Activated CD4-positive, alpha-beta T cell treated with anti-CD3 and anti-CD28 coated beads, Interleukin-2, amount 10 ng/mL, durations not matched to agents 24 days and 14 days (primary cell): ENCODE data around the gene NUP205. TPM values are rescaled to one million over a fixed set of nuclear protein-coding genes. Genes with fewer than 3 reads are reported as not detected.

ENCODE experiments used
- DNase-seq: peaks from one replicate; pipeline ENCODE4 v3.0.0; 2022
- H3K27ac Mint-ChIP-seq: one replicate; pipeline ENCODE4 v1.8.0; 2022; ENCODE audit warnings: mild to moderate bottlenecking, mixed read lengths
- H3K27me3 Mint-ChIP-seq: one replicate; pipeline ENCODE4 v1.8.0; 2022; ENCODE audit warnings: mixed read lengths
- H3K36me3 Mint-ChIP-seq: one replicate; pipeline ENCODE4 v1.8.0; 2022; ENCODE audit warnings: low read depth, mild to moderate bottlenecking, mixed read lengths
- H3K4me1 Mint-ChIP-seq: one replicate; pipeline ENCODE4 v1.8.0; 2021; ENCODE audit warnings: mixed read lengths
- H3K4me3 Mint-ChIP-seq: one replicate; pipeline ENCODE4 v1.8.0; 2022; ENCODE audit warnings: mild to moderate bottlenecking, moderate library complexity, mixed read lengths
- H3K9me3 Mint-ChIP-seq: one replicate; pipeline ENCODE4 v1.8.0; 2021; ENCODE audit warnings: mixed read lengths
- intact Hi-C: fragments of 100-400 bp; cut with micrococcal nuclease; formaldehyde crosslinking; loops from one replicate; pipeline ENCODE4 v1.15.1; 2023
- total RNA-seq: library from RNA; stranded (reverse); gene quantifications from 2 replicates; pipeline ENCODE4 v1.2.3, GENCODE V29; 2022

Gene NUP205
- total RNA-seq, 1 donor from 2014 or later: 129 TPM

GRCh38 chr7:135693558-135693957, 135.8 kb downstream of the NUP205 start:
- Mint-ChIP-seq H3K9me3 (no peaks in the 10 kb centered on the region), H3K4me3 (no peak overlapping the region), H3K4me1 (no peaks in the 10 kb centered on the region), H3K27me3 (no peaks in the 10 kb centered on the region), H3K27ac (no peak overlapping the region), H3K36me3 (peaks cover 4% of the 10 kb centered on the region)
- no peak for DNase-seq
- intact Hi-C loops: no loop called here

DNA sequence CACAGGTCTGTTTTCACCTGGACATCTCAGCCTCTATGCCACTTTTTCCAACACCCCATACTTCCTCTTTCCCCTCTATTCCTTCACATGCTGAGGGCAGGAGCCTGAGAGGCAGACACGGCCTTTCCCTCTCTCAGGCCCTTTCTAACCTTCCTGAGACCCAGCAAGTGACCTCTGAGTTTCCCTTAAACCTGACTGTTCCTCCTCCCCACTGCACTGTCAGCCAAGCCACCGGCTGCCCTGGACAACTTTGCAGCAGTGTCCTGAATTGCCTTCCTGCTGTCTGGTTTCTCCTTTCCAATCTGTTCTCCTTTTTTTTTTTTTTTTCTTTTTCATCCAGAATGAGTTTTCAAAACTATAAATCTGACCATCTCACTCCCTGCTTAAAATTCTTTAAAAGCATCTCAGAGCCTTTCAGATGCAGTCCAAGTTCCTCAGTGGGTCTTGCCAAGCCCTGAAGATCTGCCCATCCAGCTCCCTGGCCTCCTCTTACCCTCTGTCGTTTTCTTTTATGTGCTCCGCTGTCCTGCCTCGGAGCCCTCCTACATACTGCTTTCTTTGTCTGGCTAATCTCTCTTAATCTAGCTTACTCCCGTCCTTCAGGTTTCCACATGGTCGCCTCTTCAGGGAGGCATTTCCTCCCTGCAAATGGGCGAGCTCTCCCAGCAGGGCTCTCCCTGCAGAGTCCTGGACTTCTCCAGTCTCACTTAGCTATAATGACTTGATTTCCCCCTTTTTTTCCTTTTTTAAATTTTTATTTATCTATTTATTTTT, 139.7 kb downstream of the NUP205 start:
- Mint-ChIP-seq H3K4me1 (no peaks in the 10 kb centered on the region), H3K36me3 (no peaks in the 10 kb centered on the region), H3K27ac (no peak overlapping the region), H3K4me3 (no peak overlapping the region), H3K27me3 (no peaks in the 10 kb centered on the region), H3K9me3 (no peaks in the 10 kb centered on the region)
- no peak for DNase-seq
- intact Hi-C loops: no loop called here

Other genes starting within 250 kb of the NUP205 start
- gene CNOT4, start 47.8 kb upstream of the NUP205 start, total RNA-seq: 21.1 and 26.3 TPM in 2 replicates
- gene STMP1, start 104.6 kb downstream of the NUP205 start, total RNA-seq: 23.5 and 25.8 TPM in 2 replicates
- gene SLC13A4, start 170.3 kb downstream of the NUP205 start, total RNA-seq: not detected in 2 replicates
- gene FAM180A, start 190.9 kb downstream of the NUP205 start, total RNA-seq: not detected in 2 replicates